Measurements from ENCODE around the gene CLCA4.

CLCA4 gene

DNA sequence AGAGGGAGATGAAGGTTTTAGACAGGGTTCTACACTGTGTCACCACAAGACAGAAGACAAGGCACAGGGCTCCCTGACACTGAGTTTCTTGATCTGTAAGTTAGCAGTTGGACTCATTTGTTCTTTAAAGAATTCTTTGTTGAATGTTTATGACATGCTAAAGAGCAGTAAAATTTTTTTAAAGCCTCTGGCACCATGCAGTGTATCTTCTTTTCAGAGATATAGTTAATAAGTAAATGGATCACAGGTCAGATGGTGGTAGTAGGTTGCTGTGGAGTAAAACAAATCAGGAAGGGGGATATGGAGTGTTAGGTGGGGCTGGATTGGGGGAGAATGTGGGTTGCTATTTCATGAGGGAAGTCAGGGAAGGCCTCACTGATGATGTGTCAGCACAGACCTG lies 2.0 kb downstream of the CLCA4 start:
- no peak for TF ChIP-seq ZBTB7A (IDR thresholded peaks at IDR 0.05; ENCODE audit: low read depth)
- TF ChIP-seq CREB1 (IDR thresholded peaks at IDR 0.05; ENCODE audit: low read depth): no peak
- no peak for TF ChIP-seq EP300 (IDR thresholded peaks at IDR 0.05; ENCODE audit: borderline replicate concordance)
- no peak for TF ChIP-seq RAD21 (IDR thresholded peaks at IDR 0.05; ENCODE audit: low read depth)
- TF ChIP-seq TAF1 (IDR thresholded peaks at IDR 0.05; ENCODE audit: low read depth): no peak
- no peak for TF ChIP-seq YY1 (IDR thresholded peaks at IDR 0.05; ENCODE audit: low read depth)
- TF ChIP-seq, protein P1, sequence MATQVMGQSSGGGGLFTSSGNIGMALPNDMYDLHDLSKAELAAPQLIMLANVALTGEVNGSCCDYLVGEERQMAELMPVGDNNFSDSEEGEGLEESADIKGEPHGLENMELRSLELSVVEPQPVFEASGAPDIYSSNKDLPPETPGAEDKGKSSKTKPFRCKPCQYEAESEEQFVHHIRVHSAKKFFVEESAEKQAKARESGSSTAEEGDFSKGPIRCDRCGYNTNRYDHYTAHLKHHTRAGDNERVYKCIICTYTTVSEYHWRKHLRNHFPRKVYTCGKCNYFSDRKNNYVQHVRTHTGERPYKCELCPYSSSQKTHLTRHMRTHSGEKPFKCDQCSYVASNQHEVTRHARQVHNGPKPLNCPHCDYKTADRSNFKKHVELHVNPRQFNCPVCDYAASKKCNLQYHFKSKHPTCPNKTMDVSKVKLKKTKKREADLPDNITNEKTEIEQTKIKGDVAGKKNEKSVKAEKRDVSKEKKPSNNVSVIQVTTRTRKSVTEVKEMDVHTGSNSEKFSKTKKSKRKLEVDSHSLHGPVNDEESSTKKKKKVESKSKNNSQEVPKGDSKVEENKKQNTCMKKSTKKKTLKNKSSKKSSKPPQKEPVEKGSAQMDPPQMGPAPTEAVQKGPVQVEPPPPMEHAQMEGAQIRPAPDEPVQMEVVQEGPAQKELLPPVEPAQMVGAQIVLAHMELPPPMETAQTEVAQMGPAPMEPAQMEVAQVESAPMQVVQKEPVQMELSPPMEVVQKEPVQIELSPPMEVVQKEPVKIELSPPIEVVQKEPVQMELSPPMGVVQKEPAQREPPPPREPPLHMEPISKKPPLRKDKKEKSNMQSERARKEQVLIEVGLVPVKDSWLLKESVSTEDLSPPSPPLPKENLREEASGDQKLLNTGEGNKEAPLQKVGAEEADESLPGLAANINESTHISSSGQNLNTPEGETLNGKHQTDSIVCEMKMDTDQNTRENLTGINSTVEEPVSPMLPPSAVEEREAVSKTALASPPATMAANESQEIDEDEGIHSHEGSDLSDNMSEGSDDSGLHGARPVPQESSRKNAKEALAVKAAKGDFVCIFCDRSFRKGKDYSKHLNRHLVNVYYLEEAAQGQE (IDR thresholded peaks at IDR 0.05; ENCODE audit: low read depth): no peak
- TF ChIP-seq NFIC (IDR thresholded peaks at IDR 0.05): no peak
- TF ChIP-seq, protein P2, sequence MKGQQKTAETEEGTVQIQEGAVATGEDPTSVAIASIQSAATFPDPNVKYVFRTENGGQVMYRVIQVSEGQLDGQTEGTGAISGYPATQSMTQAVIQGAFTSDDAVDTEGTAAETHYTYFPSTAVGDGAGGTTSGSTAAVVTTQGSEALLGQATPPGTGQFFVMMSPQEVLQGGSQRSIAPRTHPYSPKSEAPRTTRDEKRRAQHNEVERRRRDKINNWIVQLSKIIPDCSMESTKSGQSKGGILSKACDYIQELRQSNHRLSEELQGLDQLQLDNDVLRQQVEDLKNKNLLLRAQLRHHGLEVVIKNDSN (IDR thresholded peaks at IDR 0.05): no peak
- no peak for TF ChIP-seq CEBPB (IDR thresholded peaks at IDR 0.05)
- TF ChIP-seq, protein P3, sequence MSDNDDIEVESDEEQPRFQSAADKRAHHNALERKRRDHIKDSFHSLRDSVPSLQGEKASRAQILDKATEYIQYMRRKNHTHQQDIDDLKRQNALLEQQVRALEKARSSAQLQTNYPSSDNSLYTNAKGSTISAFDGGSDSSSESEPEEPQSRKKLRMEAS (IDR thresholded peaks at IDR 0.05): no peak
- TF ChIP-seq TCF12 (IDR thresholded peaks at IDR 0.05; ENCODE audit: low read depth): no peak
- TF ChIP-seq TEAD4 (IDR thresholded peaks at IDR 0.05): no peak
- no peak for TF ChIP-seq FOXM1 (IDR thresholded peaks at IDR 0.05; ENCODE audit: borderline replicate concordance, low read depth)
- no peak for TF ChIP-seq EGR1 (IDR thresholded peaks at IDR 0.05)

DNA sequence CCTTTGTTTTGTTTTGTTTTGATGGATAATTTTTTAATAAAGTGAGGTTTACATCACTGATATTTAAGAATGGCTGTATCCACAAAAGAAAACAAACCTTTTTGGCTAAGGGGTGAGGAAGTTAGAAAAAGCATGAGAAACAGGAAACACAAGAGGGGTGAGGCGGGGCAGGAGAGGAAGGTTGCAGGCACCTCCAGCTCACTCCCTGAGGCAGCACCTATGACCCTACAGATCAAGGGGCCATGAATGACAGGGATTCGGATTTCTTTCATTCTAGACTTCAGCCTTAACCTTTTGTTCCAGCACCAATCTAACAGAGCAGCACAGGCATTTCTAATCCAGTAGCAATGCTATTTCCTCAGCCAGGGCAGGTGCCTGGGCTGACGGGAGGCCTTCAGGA lies 4.4 kb downstream of the CLCA4 start:
- TF ChIP-seq RAD21 (IDR thresholded peaks at IDR 0.05; ENCODE audit: low read depth): no peak
- no peak for TF ChIP-seq EP300 (IDR thresholded peaks at IDR 0.05; ENCODE audit: borderline replicate concordance)
- TF ChIP-seq FOXM1 (IDR thresholded peaks at IDR 0.05; ENCODE audit: borderline replicate concordance, low read depth): no peak
- no peak for TF ChIP-seq TCF12 (IDR thresholded peaks at IDR 0.05; ENCODE audit: low read depth)
- TF ChIP-seq CEBPB (IDR thresholded peaks at IDR 0.05): no peak
- TF ChIP-seq, protein P1 (IDR thresholded peaks at IDR 0.05; ENCODE audit: low read depth): no peak
- no peak for TF ChIP-seq ZBTB7A (IDR thresholded peaks at IDR 0.05; ENCODE audit: low read depth)
- TF ChIP-seq, protein P3 (IDR thresholded peaks at IDR 0.05): no peak
- TF ChIP-seq YY1 (IDR thresholded peaks at IDR 0.05; ENCODE audit: low read depth): no peak
- TF ChIP-seq NFIC (IDR thresholded peaks at IDR 0.05): no peak
- no peak for TF ChIP-seq TAF1 (IDR thresholded peaks at IDR 0.05; ENCODE audit: low read depth)
- TF ChIP-seq, protein P2 (IDR thresholded peaks at IDR 0.05): no peak

DNA sequence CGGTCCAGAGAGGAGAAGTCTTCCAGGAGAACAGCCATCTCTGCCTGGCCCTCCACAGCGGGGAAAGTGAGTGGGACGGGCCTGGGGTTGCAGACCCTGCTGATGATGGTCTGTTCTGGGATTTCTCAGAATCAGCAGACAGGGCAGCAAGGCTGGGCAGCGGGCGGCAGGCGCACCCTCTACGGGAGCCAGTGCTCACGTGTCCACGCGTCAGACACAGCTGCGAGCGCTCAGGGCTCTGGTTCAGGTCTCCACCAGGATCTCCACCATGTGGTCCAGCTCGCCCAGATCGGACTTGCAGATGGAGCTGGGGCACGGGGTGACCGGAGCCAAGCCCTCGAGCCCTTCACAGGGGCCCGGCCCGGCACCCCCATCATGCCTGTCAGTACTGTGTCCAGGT lies 5.5 kb downstream of the CLCA4 start:
- TF ChIP-seq ZBTB7A (IDR thresholded peaks at IDR 0.05; ENCODE audit: low read depth): no peak
- TF ChIP-seq TEAD4 (IDR thresholded peaks at IDR 0.05): no peak
- TF ChIP-seq, protein P3 (IDR thresholded peaks at IDR 0.05): no peak
- no peak for TF ChIP-seq NFIC (IDR thresholded peaks at IDR 0.05)
- TF ChIP-seq CEBPB (IDR thresholded peaks at IDR 0.05): no peak
- TF ChIP-seq, protein P1 (IDR thresholded peaks at IDR 0.05; ENCODE audit: low read depth): no peak
- TF ChIP-seq FOXM1 (IDR thresholded peaks at IDR 0.05; ENCODE audit: borderline replicate concordance, low read depth): no peak
- TF ChIP-seq CREB1 (IDR thresholded peaks at IDR 0.05; ENCODE audit: low read depth): no peak
- no peak for TF ChIP-seq EGR1 (IDR thresholded peaks at IDR 0.05)
- TF ChIP-seq TCF12 (IDR thresholded peaks at IDR 0.05; ENCODE audit: low read depth): no peak
- TF ChIP-seq RAD21 (IDR thresholded peaks at IDR 0.05; ENCODE audit: low read depth): no peak
- no peak for TF ChIP-seq EP300 (IDR thresholded peaks at IDR 0.05; ENCODE audit: borderline replicate concordance)
- no peak for TF ChIP-seq YY1 (IDR thresholded peaks at IDR 0.05; ENCODE audit: low read depth)
- no peak for TF ChIP-seq TAF1 (IDR thresholded peaks at IDR 0.05; ENCODE audit: low read depth)
- TF ChIP-seq, protein P2 (IDR thresholded peaks at IDR 0.05): no peak
